GM21367 (cell line): ENCODE measurements around the gene MICU1.
A peak's percentile ranks its signal among the peaks of the same experiment; 100 is the strongest.
"Not testable (repeated sequence)": the region's sequence is repeated elsewhere in the genome, so short reads cannot be mapped to it uniquely, and the experiment has no call there.

ENCODE experiments used
- ATAC-seq: cut with Tn5 transposase; IDR thresholded peaks from one replicate; pipeline ENCODE4 v1.9.1; 2021; ENCODE audit not compliant: unreplicated experiment

Gene MICU1

GRCh38 chr10:72353965-72354355 lies 271.9 kb downstream of the MICU1 start:
- peak; percentile 12 for ATAC-seq

GRCh38 chr10:72353028-72353964 lies 272.6 kb downstream of the MICU1 start:
- ATAC-seq: no peak

GRCh38 chr10:72351479-72351878 lies 274.4 kb downstream of the MICU1 start:
- ATAC-seq: no peak

GRCh38 chr10:72349438-72349837 lies 276.4 kb downstream of the MICU1 start:
- no peak for ATAC-seq

GRCh38 chr10:72348282-72348681 lies 277.6 kb downstream of the MICU1 start:
- no peak for ATAC-seq

GRCh38 chr10:72346117-72346516 lies 279.8 kb downstream of the MICU1 start:
- ATAC-seq: not testable (repeated sequence)

GRCh38 chr10:72344932-72345331 lies 280.9 kb downstream of the MICU1 start:
- no peak for ATAC-seq

GRCh38 chr10:72342911-72343310 lies 283.0 kb downstream of the MICU1 start:
- ATAC-seq: no peak

- ATAC-seq: no peak
Measured at GRCh38 chr10:72340510-72341261, 285.2 kb downstream of the MICU1 start.

GRCh38 chr10:72338180-72338579 lies 287.7 kb downstream of the MICU1 start:
- no peak for ATAC-seq

- no peak for ATAC-seq
Measured at GRCh38 chr10:72337722-72338121, 288.2 kb downstream of the MICU1 start.

GRCh38 chr10:72337039-72337629 lies 288.7 kb downstream of the MICU1 start:
- ATAC-seq: no peak

- ATAC-seq: no peak
Measured at GRCh38 chr10:72336259-72337038, 289.4 kb downstream of the MICU1 start.

- ATAC-seq: peak; percentile 34
Measured at GRCh38 chr10:72335394-72336258, 290.3 kb downstream of the MICU1 start.

- peak; percentile 50 for ATAC-seq
Measured at GRCh38 chr10:72334825-72335393, 291.0 kb downstream of the MICU1 start.

- ATAC-seq: no peak
Measured at GRCh38 chr10:72334196-72334824, 291.6 kb downstream of the MICU1 start.

GRCh38 chr10:72333112-72334015 lies 292.5 kb downstream of the MICU1 start:
- ATAC-seq: no peak
